ENCODE results near the gene TSPAN6. TPM values are rescaled to one million over a fixed set of nuclear protein-coding genes. Genes with fewer than 3 reads are reported as not detected.

TSPAN6 gene
- total and polyA plus RNA-seq, 10 of the 15 experiments (the other 5 are each of a cell fraction or from before 2014, with no cell fraction given), result 0.04 to 0.23 (median 0.08) TPM; not detected in 5

- TF ChIP-seq IKZF2 (IDR thresholded peaks at IDR 0.05) (peak in 1 of 2 experiments; percentile 57; a peak in 2 of 4 replicates), CBFB (IDR thresholded peaks at IDR 0.05; ENCODE audit: low read depth) (peak; percentile 98), ZNF207 (IDR thresholded peaks at IDR 0.05; ENCODE audit: borderline replicate concordance) (no peak), SUZ12 (IDR thresholded peaks at IDR 0.05; ENCODE audit: unreplicated experiment) (no peak), NR2C1 (IDR thresholded peaks at IDR 0.05) (no peak), MXI1 (IDR thresholded peaks at IDR 0.05; ENCODE audit: low read depth, low read length) (no peak), MTA2 (IDR thresholded peaks at IDR 0.05; ENCODE audit: low read depth) (peak; percentile 83), ESRRA (IDR thresholded peaks at IDR 0.05; ENCODE audit: low read length) (no peak), BCLAF1 (IDR thresholded peaks at IDR 0.05) (no peak), EP300 (IDR thresholded peaks at IDR 0.05; ENCODE audit: borderline replicate concordance in 1 of 2, control insufficient read depth in 1 of 2, low read depth in 2 of 2, low read length in 2 of 2) (peak in 1 of 2 experiments; percentile 31; a peak in 1 of 4 replicates), SP1 (IDR thresholded peaks at IDR 0.05; ENCODE audit: low read depth, low read length) (no peak), HDAC6 (IDR thresholded peaks at IDR 0.05; ENCODE audit: unreplicated experiment) (no peak), SKIL (IDR thresholded peaks at IDR 0.05; ENCODE audit: low read depth, poor library complexity, severe bottlenecking) (no peak), ZBTB11 (CRISPR knock-in tag; IDR thresholded peaks at IDR 0.05) (no peak), CBX5 (IDR thresholded peaks at IDR 0.05; ENCODE audit: low read depth) (0 out of 2 replicates have a peak, but pooled peaks have one; percentile 20), E2F4 (IDR thresholded peaks at IDR 0.05; ENCODE audit: low read depth, low read length) (no peak), PAX5 (IDR thresholded peaks at IDR 0.05; ENCODE audit: borderline replicate concordance, low read depth, low read length) (peak; percentile 45; the same call in 1 of the 2 replicates), PAX8 (IDR thresholded peaks at IDR 0.05) (no peak), CBX3 (IDR thresholded peaks at IDR 0.05; ENCODE audit: borderline replicate concordance, low read depth) (no peak), ATF2 (IDR thresholded peaks at IDR 0.05; ENCODE audit: low read length) (peak; percentile 91)
These were observed 10.6 kb downstream of the TSPAN6 start (continued) for GRCh38 chrX:100625985-100626491.
